Measurements from ENCODE around the gene UPK3A.

Gene UPK3A

DNA sequence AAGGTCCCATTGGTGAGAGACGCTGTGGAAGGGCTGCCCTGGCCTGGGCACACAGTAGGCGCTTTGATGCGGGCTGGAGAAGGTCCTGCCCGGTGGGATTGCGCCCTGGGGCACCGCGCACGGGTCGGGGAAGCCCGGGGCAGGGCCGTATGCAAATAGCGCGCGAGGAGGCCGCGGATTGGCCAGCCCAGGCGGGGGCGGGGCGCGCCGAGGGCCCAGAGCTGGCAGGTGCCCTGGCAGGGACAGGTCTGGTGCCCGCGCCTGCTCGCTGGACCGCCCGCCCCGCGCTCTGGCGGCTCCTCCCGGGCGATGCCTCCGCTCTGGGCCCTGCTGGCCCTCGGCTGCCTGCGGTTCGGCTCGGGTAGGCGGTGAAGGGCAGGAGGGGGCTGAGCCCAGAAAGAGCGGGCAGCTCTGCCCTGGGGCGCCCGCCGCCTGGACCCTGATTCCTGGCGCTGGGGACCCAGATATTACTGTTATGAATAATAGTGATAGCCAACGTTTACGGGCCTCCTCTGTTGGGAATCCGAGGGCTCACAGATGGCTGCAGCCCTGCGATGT is at the start of gene UPK3A:
Gene UPK3A, plus strand, starts transcription at position 245 of the 558 bp plus-strand sequence. Its CDS starts 65 bp downstream, at position 310.
- H3K4me3 ChIP-seq (replicated peaks; ENCODE audit: low read depth, low read length) = no peak within 1 kb of the TSS
- no peak for DNase-seq (ENCODE audit: low read depth)

DNA sequence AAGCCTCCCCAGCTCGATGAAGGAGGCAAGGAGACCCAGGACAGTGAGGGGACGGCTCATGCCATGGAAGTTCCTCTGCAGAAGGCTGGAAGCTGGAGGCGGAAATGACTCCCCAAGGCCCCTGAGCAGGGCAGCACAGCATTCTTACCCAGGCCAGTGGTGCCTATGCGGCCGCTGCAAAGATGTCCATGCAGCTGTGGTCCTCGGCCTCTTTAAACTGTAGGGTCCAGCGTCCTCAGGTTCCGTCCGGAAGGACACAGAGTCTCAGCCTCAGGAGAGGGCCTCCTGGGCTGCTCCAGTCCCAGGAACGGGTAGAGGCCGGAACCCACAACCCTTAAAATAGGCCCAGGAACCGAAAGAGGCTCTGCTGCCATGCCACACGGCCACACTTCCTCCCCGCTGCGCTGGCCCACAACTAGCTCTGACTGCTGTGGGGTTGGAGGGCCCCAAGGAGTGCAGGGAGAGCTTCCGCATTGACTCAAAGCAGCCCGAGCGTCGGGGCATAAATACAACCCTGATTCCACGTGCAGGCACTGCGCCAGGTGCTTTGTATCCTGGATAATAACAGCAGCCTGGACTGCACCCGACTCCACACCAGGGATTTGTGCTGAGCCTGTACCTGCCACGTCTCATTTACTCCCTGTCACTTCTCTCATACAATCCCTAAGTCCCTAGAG is 49.5 kb upstream of the UPK3A start:
- DNase-seq (ENCODE audit: low read depth) = no peak
- TF ChIP-seq, protein P1, sequence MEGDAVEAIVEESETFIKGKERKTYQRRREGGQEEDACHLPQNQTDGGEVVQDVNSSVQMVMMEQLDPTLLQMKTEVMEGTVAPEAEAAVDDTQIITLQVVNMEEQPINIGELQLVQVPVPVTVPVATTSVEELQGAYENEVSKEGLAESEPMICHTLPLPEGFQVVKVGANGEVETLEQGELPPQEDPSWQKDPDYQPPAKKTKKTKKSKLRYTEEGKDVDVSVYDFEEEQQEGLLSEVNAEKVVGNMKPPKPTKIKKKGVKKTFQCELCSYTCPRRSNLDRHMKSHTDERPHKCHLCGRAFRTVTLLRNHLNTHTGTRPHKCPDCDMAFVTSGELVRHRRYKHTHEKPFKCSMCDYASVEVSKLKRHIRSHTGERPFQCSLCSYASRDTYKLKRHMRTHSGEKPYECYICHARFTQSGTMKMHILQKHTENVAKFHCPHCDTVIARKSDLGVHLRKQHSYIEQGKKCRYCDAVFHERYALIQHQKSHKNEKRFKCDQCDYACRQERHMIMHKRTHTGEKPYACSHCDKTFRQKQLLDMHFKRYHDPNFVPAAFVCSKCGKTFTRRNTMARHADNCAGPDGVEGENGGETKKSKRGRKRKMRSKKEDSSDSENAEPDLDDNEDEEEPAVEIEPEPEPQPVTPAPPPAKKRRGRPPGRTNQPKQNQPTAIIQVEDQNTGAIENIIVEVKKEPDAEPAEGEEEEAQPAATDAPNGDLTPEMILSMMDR (IDR thresholded peaks at IDR 0.05; ENCODE audit: low read length, missing control alignments) = no peak
- H3K4me3 ChIP-seq (replicated peaks; ENCODE audit: low read depth, low read length) = no peak overlapping the region

More for the DNA sequence above, at the start of gene UPK3A:
- TF ChIP-seq, protein P1 (IDR thresholded peaks at IDR 0.05; ENCODE audit: low read length, missing control alignments) = no peak

GRCh38 chr22:45235851-45236342 is 48.9 kb upstream of the UPK3A start:
- no peak overlapping the region for H3K4me3 ChIP-seq (replicated peaks; ENCODE audit: low read depth, low read length)
- no peak for DNase-seq (ENCODE audit: low read depth)
- TF ChIP-seq, protein P1 (IDR thresholded peaks at IDR 0.05; ENCODE audit: low read length, missing control alignments) = no peak

- no peak for DNase-seq (ENCODE audit: low read depth)
- TF ChIP-seq, protein P1 (IDR thresholded peaks at IDR 0.05; ENCODE audit: low read length, missing control alignments) = no peak
- no peak overlapping the region for H3K4me3 ChIP-seq (replicated peaks; ENCODE audit: low read depth, low read length)
Observed at GRCh38 chr22:45237065-45237990, 47.4 kb upstream of the UPK3A start.

- TF ChIP-seq, protein P1 (IDR thresholded peaks at IDR 0.05; ENCODE audit: low read length, missing control alignments) = no peak
- no peak for DNase-seq (ENCODE audit: low read depth)
- no peak overlapping the region for H3K4me3 ChIP-seq (replicated peaks; ENCODE audit: low read depth, low read length)
Observed at GRCh38 chr22:45238076-45238956, 46.4 kb upstream of the UPK3A start.
